ENCODE data around the gene BPIFA1. TPM values are rescaled to one million over a fixed set of nuclear protein-coding genes. Genes with fewer than 3 reads are reported as not detected.

BPIFA1 gene
- total and polyA plus RNA-seq, 4 donors: not detected

- peak in 1 of 2 donors; percentile 59 for DNase-seq
- no peak overlapping the region for H3K4me3 ChIP-seq (ENCODE audit: low read length in 2 of 2)
- 63 to 67% methylated on average over 10 of the region's 10 CpGs for WGBS, 2 donors
- intact Hi-C loops (cut with DNase I): no loop called here
- H3K9me3 ChIP-seq (ENCODE audit: control insufficient read depth, low read length): peaks cover 2% of the 10 kb centered on the region
- no peaks in the 10 kb centered on the region for H3K27me3 ChIP-seq (ENCODE audit: control insufficient read depth in 1 of 2, insufficient read depth in 2 of 2, low read length in 1 of 2)
- no peaks in the 10 kb centered on the region for H3K36me3 ChIP-seq (ENCODE audit: control insufficient read depth in 1 of 2, insufficient read depth in 2 of 2, low read length in 1 of 2)
- no peak for ATAC-seq (ENCODE audit: low FRiP score)
- no peak overlapping the region for H3K27ac ChIP-seq (ENCODE audit: low read depth in 1 of 2, low read length in 2 of 2)
- no peaks in the 10 kb centered on the region for H3K4me1 ChIP-seq (ENCODE audit: control insufficient read depth in 1 of 2, insufficient read depth in 2 of 2, low read length in 2 of 2)
Observed at GRCh38 chr20:33285861-33286495, 50.2 kb downstream of the BPIFA1 start.

DNA sequence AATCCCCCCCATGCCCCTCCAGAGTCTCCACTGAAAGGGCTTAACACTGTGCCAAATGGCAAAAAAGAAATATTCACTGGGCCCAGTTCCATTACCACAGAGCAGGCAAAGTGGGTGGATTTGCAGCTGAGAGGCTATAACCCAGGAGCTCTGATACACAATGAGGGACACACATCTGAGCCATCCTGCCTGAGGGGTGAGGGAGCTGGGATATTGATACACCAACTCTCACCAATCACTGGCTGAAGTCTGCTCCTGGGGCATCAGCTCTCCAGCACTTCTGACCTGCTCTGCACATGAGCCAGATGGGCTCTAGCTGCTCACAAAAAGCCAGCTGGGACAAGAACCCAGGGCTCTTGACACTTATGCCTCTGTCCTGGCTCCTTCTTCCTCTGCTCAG lies 52.1 kb downstream of the BPIFA1 start:
- H3K4me3 ChIP-seq (ENCODE audit: low read length in 2 of 2): no peak overlapping the region
- peaks cover 2% of the 10 kb centered on the region for H3K9me3 ChIP-seq (ENCODE audit: control insufficient read depth, low read length)
- no peak overlapping the region for H3K27ac ChIP-seq (ENCODE audit: low read depth in 1 of 2, low read length in 2 of 2)
- intact Hi-C loops (cut with DNase I): no loop called here
- no peaks in the 10 kb centered on the region for H3K36me3 ChIP-seq (ENCODE audit: control insufficient read depth in 1 of 2, insufficient read depth in 2 of 2, low read length in 1 of 2)
- H3K27me3 ChIP-seq (ENCODE audit: control insufficient read depth in 1 of 2, insufficient read depth in 2 of 2, low read length in 1 of 2): no peaks in the 10 kb centered on the region
- ATAC-seq (ENCODE audit: low FRiP score) (no peak), DNase-seq (no peak)
- H3K4me1 ChIP-seq (ENCODE audit: control insufficient read depth in 1 of 2, insufficient read depth in 2 of 2, low read length in 2 of 2): no peaks in the 10 kb centered on the region

GRCh38 chr20:33290852-33291251 lies 55.1 kb downstream of the BPIFA1 start:
- no peaks in the 10 kb centered on the region for H3K27me3 ChIP-seq (ENCODE audit: control insufficient read depth in 1 of 2, insufficient read depth in 2 of 2, low read length in 1 of 2)
- H3K36me3 ChIP-seq (ENCODE audit: control insufficient read depth in 1 of 2, insufficient read depth in 2 of 2, low read length in 1 of 2): no peaks in the 10 kb centered on the region
- H3K9me3 ChIP-seq (ENCODE audit: control insufficient read depth, low read length): peaks cover 2% of the 10 kb centered on the region
- WGBS, 2 donors: 92% methylated on average over 13 of the region's 13 CpGs
- H3K4me1 ChIP-seq (ENCODE audit: control insufficient read depth in 1 of 2, insufficient read depth in 2 of 2, low read length in 2 of 2): no peaks in the 10 kb centered on the region
- no peak overlapping the region for H3K4me3 ChIP-seq (ENCODE audit: low read length in 2 of 2)
- intact Hi-C loops (cut with DNase I): loop anchor here in 1 of 2 donors (10.0 kb wide), 2 partner anchors 386 to 496 kb away; no protein-coding TSS in a partner anchor
- H3K27ac ChIP-seq (ENCODE audit: low read depth in 1 of 2, low read length in 2 of 2): no peak overlapping the region
- ATAC-seq (ENCODE audit: low FRiP score): peak; percentile 38
- DNase-seq: no peak

DNA sequence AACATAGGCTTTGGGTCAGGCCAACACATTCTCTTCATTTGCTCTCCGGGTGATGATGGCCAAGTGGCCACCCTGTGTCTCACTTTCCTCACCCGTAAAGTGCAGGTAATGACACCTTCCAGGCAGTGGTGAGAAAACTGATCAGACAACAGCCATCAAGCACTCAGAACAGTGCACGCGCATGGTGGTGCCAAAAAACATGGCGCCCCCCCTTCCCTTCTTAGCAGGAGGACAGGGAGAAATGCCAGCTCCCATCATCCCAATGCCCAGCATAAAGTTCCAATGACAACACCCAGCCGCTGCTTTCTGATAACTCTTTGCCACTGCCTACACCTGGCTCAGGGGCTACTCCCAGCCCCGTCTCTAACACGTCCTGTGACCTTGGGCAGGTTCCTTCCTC lies 55.6 kb downstream of the BPIFA1 start:
- Histone ChIP-seq H3K4me1 (ENCODE audit: control insufficient read depth in 1 of 2, insufficient read depth in 2 of 2, low read length in 2 of 2) (no peaks in the 10 kb centered on the region), H3K27me3 (ENCODE audit: control insufficient read depth in 1 of 2, insufficient read depth in 2 of 2, low read length in 1 of 2) (no peaks in the 10 kb centered on the region), H3K36me3 (ENCODE audit: control insufficient read depth in 1 of 2, insufficient read depth in 2 of 2, low read length in 1 of 2) (no peaks in the 10 kb centered on the region), H3K27ac (ENCODE audit: low read depth in 1 of 2, low read length in 2 of 2) (no peak overlapping the region), H3K4me3 (ENCODE audit: low read length in 2 of 2) (no peak overlapping the region), H3K9me3 (ENCODE audit: control insufficient read depth, low read length) (peaks cover 2% of the 10 kb centered on the region)
- ATAC-seq (ENCODE audit: low FRiP score) (no peak), DNase-seq (no peak)
- 62 to 65% methylated on average over 8 of the region's 8 CpGs for WGBS, 2 donors
- intact Hi-C loops (cut with DNase I): loop anchor here in 1 of 2 donors (10.0 kb wide), 2 partner anchors 387 to 497 kb away; no protein-coding TSS in a partner anchor

GRCh38 chr20:33291830-33292355 lies 56.1 kb downstream of the BPIFA1 start:
- Histone ChIP-seq H3K4me1 (ENCODE audit: control insufficient read depth in 1 of 2, insufficient read depth in 2 of 2, low read length in 2 of 2) (no peaks in the 10 kb centered on the region), H3K36me3 (ENCODE audit: control insufficient read depth in 1 of 2, insufficient read depth in 2 of 2, low read length in 1 of 2) (no peaks in the 10 kb centered on the region), H3K4me3 (ENCODE audit: low read length in 2 of 2) (no peak overlapping the region), H3K9me3 (ENCODE audit: control insufficient read depth, low read length) (peaks cover 2% of the 10 kb centered on the region), H3K27me3 (ENCODE audit: control insufficient read depth in 1 of 2, insufficient read depth in 2 of 2, low read length in 1 of 2) (no peaks in the 10 kb centered on the region), H3K27ac (ENCODE audit: low read depth in 1 of 2, low read length in 2 of 2) (no peak overlapping the region)
- intact Hi-C loops (cut with DNase I): loop anchor here in 1 of 2 donors (10.0 kb wide), 2 partner anchors 387 to 497 kb away; no protein-coding TSS in a partner anchor
- no peak for DNase-seq
- WGBS, 2 donors: 38 to 39% methylated on average over 7 of the region's 7 CpGs
- ATAC-seq (ENCODE audit: low FRiP score): no peak

Other genes starting within 250 kb of the BPIFA1 start
- gene SUN5, start 231.6 kb upstream of the BPIFA1 start, total RNA-seq: not detected
- not detected for gene SUN5, start 231.6 kb upstream of the BPIFA1 start, polyA plus RNA-seq
- gene BPIFB2, start 228.3 kb upstream of the BPIFA1 start, total RNA-seq: not detected
- gene BPIFB2, start 228.3 kb upstream of the BPIFA1 start, polyA plus RNA-seq: not detected
- not detected for gene BPIFB6, start 204.3 kb upstream of the BPIFA1 start, total RNA-seq
- gene BPIFB6, start 204.3 kb upstream of the BPIFA1 start, polyA plus RNA-seq: not detected
- gene BPIFB3, start 182.1 kb upstream of the BPIFA1 start, total RNA-seq: not detected
- not detected for gene BPIFB3, start 182.1 kb upstream of the BPIFA1 start, polyA plus RNA-seq
- not detected for gene BPIFB4, start 156.4 kb upstream of the BPIFA1 start, total RNA-seq
- gene BPIFB4, start 156.4 kb upstream of the BPIFA1 start, polyA plus RNA-seq: not detected
- gene BPIFA2, start 67.8 kb upstream of the BPIFA1 start, total RNA-seq: not detected
- gene BPIFA2, start 67.8 kb upstream of the BPIFA1 start, polyA plus RNA-seq: not detected
- not detected for gene BPIFA3, start 18.6 kb upstream of the BPIFA1 start, total RNA-seq
- gene BPIFA3, start 18.6 kb upstream of the BPIFA1 start, polyA plus RNA-seq: not detected
- gene BPIFB1, start 47.2 kb downstream of the BPIFA1 start, total RNA-seq: not detected
- under 1 TPM; 0.05 to 0.13 TPM for gene BPIFB1, start 47.2 kb downstream of the BPIFA1 start, polyA plus RNA-seq
- gene CDK5RAP1, start 165.5 kb downstream of the BPIFA1 start, total RNA-seq: 10 to 100 TPM; 23.4 to 23.9 TPM
- 10 to 100 TPM; 16.8 to 65.7 TPM for gene CDK5RAP1, start 165.5 kb downstream of the BPIFA1 start, polyA plus RNA-seq
- gene SNTA1, start 207.8 kb downstream of the BPIFA1 start, total RNA-seq: 10 to 100 TPM; 37.5 to 43.2 TPM
- 10 to 100 TPM; 46.3 to 61.4 TPM for gene SNTA1, start 207.8 kb downstream of the BPIFA1 start, polyA plus RNA-seq

All from aorta (tissue), 5 donors.